Liver (tissue), 9 donors: Measurements from ENCODE around the gene NOL4L. TPM values are rescaled to one million over a fixed set of nuclear protein-coding genes. Genes with fewer than 3 reads are reported as not detected.

Experiments used
- DNase-seq: peaks from one replicate; pipeline ENCODE4 v3.0.0-alpha.2; 2017; ENCODE audit warnings: low spot score
- H3K27ac ChIP-seq, 2 donors: one replicate each; pipeline ENCODE4 v1.7.0; 2013; ENCODE audit warnings: inconsistent platforms in 2 of 2, low read length in 2 of 2, control low read depth in 1 of 2, low read depth in 1 of 2, mild to moderate bottlenecking in 1 of 2
- H3K27me3 ChIP-seq, 4 donors: one replicate each; pipeline versions ENCODE4 v1.6.1 to v1.7.0; 2013; ENCODE audit warnings: low read length in 3 of 4, inconsistent platforms in 1 of 4, mild to moderate bottlenecking in 1 of 4, moderate library complexity in 1 of 4; ENCODE audit not compliant: control insufficient read depth in 4 of 4, insufficient read depth in 4 of 4
- H3K36me3 ChIP-seq, 4 donors: one replicate each; pipeline versions ENCODE4 v1.6.1 to v1.7.0; 2013; ENCODE audit warnings: low read length in 3 of 4, mild to moderate bottlenecking in 3 of 4, low read depth in 1 of 4, moderate library complexity in 1 of 4; ENCODE audit not compliant: control insufficient read depth in 4 of 4, insufficient read depth in 3 of 4
- H3K4me1 ChIP-seq, 4 donors: one replicate each; pipeline versions ENCODE4 v1.6.1 to v1.7.0; 2013; ENCODE audit warnings: low read length in 3 of 4, mild to moderate bottlenecking in 3 of 4, moderate library complexity in 1 of 4; ENCODE audit not compliant: control insufficient read depth in 4 of 4, insufficient read depth in 4 of 4
- H3K4me3 ChIP-seq, 3 donors: one replicate each; pipeline versions ENCODE4 v1.6.1 to v1.7.0; 2013; ENCODE audit warnings: low read length in 3 of 3, control low read depth in 1 of 3, low read depth in 1 of 3, mild to moderate bottlenecking in 1 of 3
- H3K9ac ChIP-seq, 2 donors: one replicate each; pipeline ENCODE4 v1.7.0; 2013; ENCODE audit warnings: low read length in 2 of 2, mild to moderate bottlenecking in 2 of 2, moderate library complexity in 2 of 2, control low read depth in 1 of 2, low read depth in 1 of 2
- H3K9me3 ChIP-seq, 4 donors: one replicate each; pipeline versions ENCODE4 v1.6.1 to v1.7.0; 2013; ENCODE audit warnings: low read length in 3 of 4; ENCODE audit not compliant: control insufficient read depth in 4 of 4
- ATF3 ChIP-seq: IDR thresholded peaks from 2 replicates; pipeline ENCODE4 v1.6.1; 2016; ENCODE audit warnings: antibody characterized with exemption
- EGR1 ChIP-seq, 2 donors: IDR thresholded peaks; 2 replicates each; pipeline ENCODE4 v1.6.1; 2016 to 2018; ENCODE audit warnings: antibody characterized with exemption in 2 of 2, low read depth in 2 of 2
- FOXA1 ChIP-seq: IDR thresholded peaks from 2 replicates; pipeline ENCODE4 v1.6.1; 2016; ENCODE audit warnings: antibody characterized with exemption
- FOXA2 ChIP-seq: IDR thresholded peaks from 2 replicates; pipeline ENCODE4 v1.6.1; 2016; ENCODE audit warnings: antibody characterized with exemption
- GABPA ChIP-seq, 2 donors: IDR thresholded peaks in 1 of 2; conservative IDR thresholded peaks in 1 of 2; 2 replicates each; pipeline ENCODE4 v1.6.1; 2016; ENCODE audit warnings: antibody characterized with exemption in 2 of 2, mild to moderate bottlenecking in 1 of 2, moderate library complexity in 1 of 2
- HNF4A ChIP-seq, 2 donors: conservative IDR thresholded peaks; 2 replicates each; pipeline ENCODE4 v1.6.1; 2016; ENCODE audit warnings: antibody characterized with exemption in 2 of 2, mild to moderate bottlenecking in 2 of 2
- HNF4G ChIP-seq: IDR thresholded peaks from 2 replicates; pipeline ENCODE4 v1.6.1; 2016; ENCODE audit warnings: antibody characterized with exemption
- JUND ChIP-seq, 2 donors: IDR thresholded peaks; 2 replicates each; pipeline ENCODE4 v1.6.1; 2016; ENCODE audit warnings: antibody characterized with exemption in 2 of 2
- MAX ChIP-seq: IDR thresholded peaks from 2 replicates; pipeline ENCODE4 v1.6.1; 2016; ENCODE audit warnings: antibody characterized with exemption
- NR2F2 ChIP-seq: IDR thresholded peaks from 2 replicates; pipeline ENCODE4 v1.6.1; 2016; ENCODE audit warnings: antibody characterized with exemption
- RAD21 ChIP-seq, 2 donors: IDR thresholded peaks; 2 replicates each; pipeline ENCODE4 v1.6.1; 2016; ENCODE audit warnings: antibody characterized with exemption in 2 of 2, mild to moderate bottlenecking in 2 of 2
- RXRA ChIP-seq, 2 donors: IDR thresholded peaks; 2 replicates each; pipeline ENCODE4 v1.6.1; 2017 to 2018; ENCODE audit warnings: antibody characterized with exemption in 2 of 2, mild to moderate bottlenecking in 1 of 2
- TAF1 ChIP-seq: conservative IDR thresholded peaks from 2 replicates; pipeline ENCODE4 v1.6.1; 2016; ENCODE audit warnings: antibody characterized with exemption, mild to moderate bottlenecking
- YY1 ChIP-seq: IDR thresholded peaks from 2 replicates; pipeline ENCODE4 v1.6.1; 2016; ENCODE audit warnings: antibody characterized with exemption, mild to moderate bottlenecking
- WGBS: extraction: QIAGEN DNeasy Blood & Tissue Kit; methylation state at CpG from one replicate; pipeline ENCODE4 v1.1.7; 2013; 5-methylcytosine and 5-hydroxymethylcytosine counted together
- polyA plus RNA-seq, 2 donors: library from polyadenylated mRNA; stranded (reverse) in 1 of 2; unstranded in 1 of 2; fragments of 200-250 nt in 1 of 2; fragments of >200 nt in 1 of 2; fragmentation: Nextera tagmentation in 1 of 2; extraction: Ambion mirVana in 1 of 2; gene quantifications; one replicate each; pipeline versions ENCODE4 v1.2.1 to v1.2.3, GENCODE V29; 2013 to 2015
- total RNA-seq, 2 donors: library from RNA; depleted of rRNA; stranded (reverse); fragments of >200 nt; gene quantifications; one replicate each; pipeline ENCODE4 v1.2.3, GENCODE V29; 2014
- TF ChIP-seq, protein P1 (sequence below): IDR thresholded peaks from 2 replicates; pipeline ENCODE4 v1.6.1; 2016; ENCODE audit warnings: antibody characterized with exemption
- TF ChIP-seq, protein P2 (sequence below): IDR thresholded peaks from 2 replicates; pipeline ENCODE4 v1.6.1; 2016; ENCODE audit warnings: antibody characterized with exemption, mild to moderate bottlenecking
- TF ChIP-seq, protein P3 (sequence below): fragments of 150-350 bp; IDR thresholded peaks from 2 replicates; pipeline ENCODE4 v1.5.1; 2017; ENCODE audit warnings: improper control_type of control experiment, low read depth, low read length; ENCODE audit not compliant: missing input control
- donor health status: healthy.
- donor health status: healthy.
- donor health status: healthy.
- donor health status: healthy.
- donor health status: healthy.

Gene NOL4L
- total and polyA plus RNA-seq, 4 donors, result 2.2 to 6.8 (median 4.3) TPM

GRCh38 chr20:32418376-32418775 lies 166.8 kb downstream of the NOL4L start:
- TF ChIP-seq HNF4A (conservative IDR thresholded peaks at IDR 0.05) (no peak), ATF3 (no peak), HNF4G (no peak), JUND (IDR thresholded peaks at IDR 0.05) (no peak), NR2F2 (no peak), FOXA1 (no peak), FOXA2 (no peak), TAF1 (no peak), GABPA (IDR thresholded peaks at IDR 0.05 in 1 of 2, conservative IDR thresholded peaks at IDR 0.05 in 1 of 2) (no peak), EGR1 (IDR thresholded peaks at IDR 0.05; ENCODE audit: low read depth in 2 of 2) (no peak), YY1 (no peak), RAD21 (IDR thresholded peaks at IDR 0.05) (no peak), RXRA (IDR thresholded peaks at IDR 0.05) (no peak)
- TF ChIP-seq, protein P1, sequence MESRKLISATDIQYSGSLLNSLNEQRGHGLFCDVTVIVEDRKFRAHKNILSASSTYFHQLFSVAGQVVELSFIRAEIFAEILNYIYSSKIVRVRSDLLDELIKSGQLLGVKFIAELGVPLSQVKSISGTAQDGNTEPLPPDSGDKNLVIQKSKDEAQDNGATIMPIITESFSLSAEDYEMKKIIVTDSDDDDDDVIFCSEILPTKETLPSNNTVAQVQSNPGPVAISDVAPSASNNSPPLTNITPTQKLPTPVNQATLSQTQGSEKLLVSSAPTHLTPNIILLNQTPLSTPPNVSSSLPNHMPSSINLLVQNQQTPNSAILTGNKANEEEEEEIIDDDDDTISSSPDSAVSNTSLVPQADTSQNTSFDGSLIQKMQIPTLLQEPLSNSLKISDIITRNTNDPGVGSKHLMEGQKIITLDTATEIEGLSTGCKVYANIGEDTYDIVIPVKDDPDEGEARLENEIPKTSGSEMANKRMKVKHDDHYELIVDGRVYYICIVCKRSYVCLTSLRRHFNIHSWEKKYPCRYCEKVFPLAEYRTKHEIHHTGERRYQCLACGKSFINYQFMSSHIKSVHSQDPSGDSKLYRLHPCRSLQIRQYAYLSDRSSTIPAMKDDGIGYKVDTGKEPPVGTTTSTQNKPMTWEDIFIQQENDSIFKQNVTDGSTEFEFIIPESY, result no peak
- TF ChIP-seq, protein P2, sequence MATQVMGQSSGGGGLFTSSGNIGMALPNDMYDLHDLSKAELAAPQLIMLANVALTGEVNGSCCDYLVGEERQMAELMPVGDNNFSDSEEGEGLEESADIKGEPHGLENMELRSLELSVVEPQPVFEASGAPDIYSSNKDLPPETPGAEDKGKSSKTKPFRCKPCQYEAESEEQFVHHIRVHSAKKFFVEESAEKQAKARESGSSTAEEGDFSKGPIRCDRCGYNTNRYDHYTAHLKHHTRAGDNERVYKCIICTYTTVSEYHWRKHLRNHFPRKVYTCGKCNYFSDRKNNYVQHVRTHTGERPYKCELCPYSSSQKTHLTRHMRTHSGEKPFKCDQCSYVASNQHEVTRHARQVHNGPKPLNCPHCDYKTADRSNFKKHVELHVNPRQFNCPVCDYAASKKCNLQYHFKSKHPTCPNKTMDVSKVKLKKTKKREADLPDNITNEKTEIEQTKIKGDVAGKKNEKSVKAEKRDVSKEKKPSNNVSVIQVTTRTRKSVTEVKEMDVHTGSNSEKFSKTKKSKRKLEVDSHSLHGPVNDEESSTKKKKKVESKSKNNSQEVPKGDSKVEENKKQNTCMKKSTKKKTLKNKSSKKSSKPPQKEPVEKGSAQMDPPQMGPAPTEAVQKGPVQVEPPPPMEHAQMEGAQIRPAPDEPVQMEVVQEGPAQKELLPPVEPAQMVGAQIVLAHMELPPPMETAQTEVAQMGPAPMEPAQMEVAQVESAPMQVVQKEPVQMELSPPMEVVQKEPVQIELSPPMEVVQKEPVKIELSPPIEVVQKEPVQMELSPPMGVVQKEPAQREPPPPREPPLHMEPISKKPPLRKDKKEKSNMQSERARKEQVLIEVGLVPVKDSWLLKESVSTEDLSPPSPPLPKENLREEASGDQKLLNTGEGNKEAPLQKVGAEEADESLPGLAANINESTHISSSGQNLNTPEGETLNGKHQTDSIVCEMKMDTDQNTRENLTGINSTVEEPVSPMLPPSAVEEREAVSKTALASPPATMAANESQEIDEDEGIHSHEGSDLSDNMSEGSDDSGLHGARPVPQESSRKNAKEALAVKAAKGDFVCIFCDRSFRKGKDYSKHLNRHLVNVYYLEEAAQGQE, result no peak
- TF ChIP-seq, protein P3, sequence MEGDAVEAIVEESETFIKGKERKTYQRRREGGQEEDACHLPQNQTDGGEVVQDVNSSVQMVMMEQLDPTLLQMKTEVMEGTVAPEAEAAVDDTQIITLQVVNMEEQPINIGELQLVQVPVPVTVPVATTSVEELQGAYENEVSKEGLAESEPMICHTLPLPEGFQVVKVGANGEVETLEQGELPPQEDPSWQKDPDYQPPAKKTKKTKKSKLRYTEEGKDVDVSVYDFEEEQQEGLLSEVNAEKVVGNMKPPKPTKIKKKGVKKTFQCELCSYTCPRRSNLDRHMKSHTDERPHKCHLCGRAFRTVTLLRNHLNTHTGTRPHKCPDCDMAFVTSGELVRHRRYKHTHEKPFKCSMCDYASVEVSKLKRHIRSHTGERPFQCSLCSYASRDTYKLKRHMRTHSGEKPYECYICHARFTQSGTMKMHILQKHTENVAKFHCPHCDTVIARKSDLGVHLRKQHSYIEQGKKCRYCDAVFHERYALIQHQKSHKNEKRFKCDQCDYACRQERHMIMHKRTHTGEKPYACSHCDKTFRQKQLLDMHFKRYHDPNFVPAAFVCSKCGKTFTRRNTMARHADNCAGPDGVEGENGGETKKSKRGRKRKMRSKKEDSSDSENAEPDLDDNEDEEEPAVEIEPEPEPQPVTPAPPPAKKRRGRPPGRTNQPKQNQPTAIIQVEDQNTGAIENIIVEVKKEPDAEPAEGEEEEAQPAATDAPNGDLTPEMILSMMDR, result no peak
- Histone ChIP-seq H3K27ac (no peak overlapping the region), H3K27me3 (no peaks in the 10 kb centered on the region), H3K9ac (no peak overlapping the region), H3K4me3 (no peak overlapping the region), H3K36me3 (peaks cover 0 to 3% (median 0%) of the 10 kb centered on the region in 4 donors), H3K9me3 (no peaks in the 10 kb centered on the region), H3K4me1 (peaks cover 0 to 2% (median under 1%) of the 10 kb centered on the region in 4 donors)
- no peak for DNase-seq
- WGBS, result 94% methylated on average over 2 of the region's 2 CpGs

GRCh38 chr20:32416206-32416605 lies 168.9 kb downstream of the NOL4L start:
- H3K27me3 ChIP-seq, result no peaks in the 10 kb centered on the region
- H3K27ac ChIP-seq, result no peak overlapping the region
- H3K9ac ChIP-seq, result no peak overlapping the region
- H3K4me1 ChIP-seq, result peaks cover 0 to 2% (median under 1%) of the 10 kb centered on the region in 4 donors
- DNase-seq, result no peak
- WGBS, result 87% methylated on average over 2 of the region's 2 CpGs
- no peak overlapping the region for H3K4me3 ChIP-seq
- H3K9me3 ChIP-seq, result no peaks in the 10 kb centered on the region
- H3K36me3 ChIP-seq, result peaks cover 0 to 3% (median 0%) of the 10 kb centered on the region in 4 donors
- TF ChIP-seq HNF4G (no peak), MAX (no peak), HNF4A (conservative IDR thresholded peaks at IDR 0.05) (no peak), ATF3 (no peak), NR2F2 (no peak), EGR1 (IDR thresholded peaks at IDR 0.05; ENCODE audit: low read depth in 2 of 2) (no peak), FOXA1 (no peak), TAF1 (no peak), JUND (IDR thresholded peaks at IDR 0.05) (no peak), FOXA2 (no peak), YY1 (no peak)
- TF ChIP-seq, protein P2, result no peak
- TF ChIP-seq, protein P3, result no peak
